ENCODE data around the gene LIMS1. TPM values are rescaled to one million over a fixed set of nuclear protein-coding genes. Genes with fewer than 3 reads are reported as not detected.
"Not testable (repeated sequence)": the region's sequence is repeated elsewhere in the genome, so short reads cannot be mapped to it uniquely, and the experiment has no call there.

Gene LIMS1
- total RNA-seq, 1 donor from 2014 or later = 144 TPM

GRCh38 chr2:108555572-108555971 is 21.3 kb downstream of the LIMS1 start:
- H3K4me1 Mint-ChIP-seq (ENCODE audit: unreplicated experiment) = peaks cover 37% of the 10 kb centered on the region
- DNase-seq (ENCODE audit: low spot score) = no peak
- H3K36me3 Mint-ChIP-seq (ENCODE audit: low read depth, unreplicated experiment) = no peaks in the 10 kb centered on the region
- TF ChIP-seq CTCF (IDR thresholded peaks at IDR 0.05; ENCODE audit: unreplicated experiment) = no peak
- H3K9me3 Mint-ChIP-seq (ENCODE audit: unreplicated experiment) = no peaks in the 10 kb centered on the region
- H3K27ac Mint-ChIP-seq (ENCODE audit: unreplicated experiment) = no peak overlapping the region
- no peaks in the 10 kb centered on the region for H3K27me3 Mint-ChIP-seq (ENCODE audit: unreplicated experiment)
- H3K4me3 Mint-ChIP-seq (ENCODE audit: unreplicated experiment) = no peak overlapping the region

GRCh38 chr2:108556581-108556980 is 22.3 kb downstream of the LIMS1 start:
- H3K27ac Mint-ChIP-seq (ENCODE audit: unreplicated experiment); H3K9me3 Mint-ChIP-seq (ENCODE audit: unreplicated experiment): not testable (repeated sequence)
- H3K4me1 Mint-ChIP-seq (ENCODE audit: unreplicated experiment) = peaks cover 38% of the 10 kb centered on the region

GRCh38 chr2:108560241-108560811 is 26.1 kb downstream of the LIMS1 start:
- Mint-ChIP-seq H3K4me3 (ENCODE audit: unreplicated experiment) (no peak overlapping the region), H3K36me3 (ENCODE audit: low read depth, unreplicated experiment) (peaks cover 3% of the 10 kb centered on the region), H3K27ac (ENCODE audit: unreplicated experiment) (peak overlapping the region; percentile 76), H3K9me3 (ENCODE audit: unreplicated experiment) (no peaks in the 10 kb centered on the region), H3K4me1 (ENCODE audit: unreplicated experiment) (peaks cover 16% of the 10 kb centered on the region), H3K27me3 (ENCODE audit: unreplicated experiment) (no peaks in the 10 kb centered on the region)
- no peak for DNase-seq (ENCODE audit: low spot score)
- no peak for TF ChIP-seq CTCF (IDR thresholded peaks at IDR 0.05; ENCODE audit: unreplicated experiment)

More at GRCh38 chr2:108556581-108556980, 22.3 kb downstream of the LIMS1 start:
- DNase-seq (ENCODE audit: low spot score); H3K27me3 Mint-ChIP-seq (ENCODE audit: unreplicated experiment); H3K36me3 Mint-ChIP-seq (ENCODE audit: low read depth, unreplicated experiment); H3K4me3 Mint-ChIP-seq (ENCODE audit: unreplicated experiment): not testable (repeated sequence)

- DNase-seq (ENCODE audit: low spot score) = no peak
Observed at GRCh38 chr2:108560895-108561530, 26.7 kb downstream of the LIMS1 start.

GRCh38 chr2:108562274-108562673 is 28.0 kb downstream of the LIMS1 start:
- no peak for TF ChIP-seq CTCF (IDR thresholded peaks at IDR 0.05; ENCODE audit: unreplicated experiment)
- Mint-ChIP-seq H3K4me3 (ENCODE audit: unreplicated experiment) (no peak overlapping the region), H3K27ac (ENCODE audit: unreplicated experiment) (no peak overlapping the region)

More at GRCh38 chr2:108560895-108561530, 26.7 kb downstream of the LIMS1 start:
- TF ChIP-seq CTCF (IDR thresholded peaks at IDR 0.05; ENCODE audit: unreplicated experiment) = no peak
- peaks cover 16% of the 10 kb centered on the region for H3K4me1 Mint-ChIP-seq (ENCODE audit: unreplicated experiment)
- H3K9me3 Mint-ChIP-seq (ENCODE audit: unreplicated experiment) = no peaks in the 10 kb centered on the region
- H3K27ac Mint-ChIP-seq (ENCODE audit: unreplicated experiment) = no peak overlapping the region
- H3K27me3 Mint-ChIP-seq (ENCODE audit: unreplicated experiment) = no peaks in the 10 kb centered on the region
- no peak overlapping the region for H3K4me3 Mint-ChIP-seq (ENCODE audit: unreplicated experiment)
- H3K36me3 Mint-ChIP-seq (ENCODE audit: low read depth, unreplicated experiment) = peaks cover 3% of the 10 kb centered on the region

More at GRCh38 chr2:108562274-108562673, 28.0 kb downstream of the LIMS1 start:
- no peak for DNase-seq (ENCODE audit: low spot score)
- Mint-ChIP-seq H3K4me1 (ENCODE audit: unreplicated experiment) (peaks cover 13% of the 10 kb centered on the region), H3K9me3 (ENCODE audit: unreplicated experiment) (no peaks in the 10 kb centered on the region), H3K36me3 (ENCODE audit: low read depth, unreplicated experiment) (peaks cover 3% of the 10 kb centered on the region), H3K27me3 (ENCODE audit: unreplicated experiment) (no peaks in the 10 kb centered on the region)
